RWPE1 (cell line): ENCODE measurements around the gene ITPKA.
A peak's percentile ranks its signal among the peaks of the same experiment; 100 is the strongest.
"Not testable (repeated sequence)": the region's sequence is repeated elsewhere in the genome, so short reads cannot be mapped to it uniquely, and the experiment has no call there.

Experiments used
- CTCF ChIA-PET: fragments of 350-600 bp; sonication (Branson Sonifier 250); formaldehyde crosslinking; extraction: SDS; loops from one replicate; lab custom pipeline; 2021; lab: Yijun Ruan, JAX
- POLR2A ChIA-PET: fragments of 400-600 bp; formaldehyde crosslinking; extraction: SDS; loops from one replicate; lab custom pipeline; 2020; ENCODE audit warnings: antibody characterized with exemption; ENCODE audit not compliant: low non-redundant PET; lab: Yijun Ruan, JAX
- DNase-seq: peaks from one replicate; pipeline ENCODE4 v3.0.0; 2012; ENCODE audit warnings: low spot score
- H3K27ac ChIP-seq: fragments of 450-650 bp; 2 replicates; pipeline ENCODE4 v1.5.1; 2017
- CTCF ChIP-seq: fragments of 450-650 bp; conservative IDR thresholded peaks from 2 replicates; pipeline ENCODE4 v1.5.1; 2017; ENCODE audit warnings: low read depth, mild to moderate bottlenecking

The ITPKA gene

DNA sequence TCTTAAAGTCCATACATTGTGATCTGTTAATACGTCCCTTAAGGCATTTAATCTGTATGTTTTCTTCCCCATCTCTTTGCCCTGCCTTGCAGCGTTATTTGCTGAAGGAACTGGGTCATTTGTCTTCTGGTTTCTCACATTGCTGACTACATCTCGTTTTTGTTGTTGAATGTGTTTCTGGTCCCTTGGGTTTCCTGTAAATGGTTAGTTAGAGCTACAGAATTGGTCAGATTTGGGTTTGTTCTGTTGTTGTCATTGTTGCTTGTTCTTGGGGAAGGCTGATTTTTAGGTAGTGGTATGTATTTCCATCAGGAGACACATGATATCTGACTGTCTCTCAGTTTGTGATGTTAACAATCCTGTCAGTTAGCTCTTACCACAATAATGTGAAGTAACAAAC lies 27.0 kb upstream of the ITPKA start:
- TF ChIP-seq CTCF: no peak
- ChIA-PET CTCF (interaction anchor here (0.8 to 1.9 kb wide), 8 partner anchors 9 to 119 kb away, joined by 3 to 18 read pairs (median 7); no protein-coding TSS in a partner anchor), POLR2A (no interaction called here)
- DNase-seq: no peak
- H3K27ac ChIP-seq: no peak overlapping the region

DNA sequence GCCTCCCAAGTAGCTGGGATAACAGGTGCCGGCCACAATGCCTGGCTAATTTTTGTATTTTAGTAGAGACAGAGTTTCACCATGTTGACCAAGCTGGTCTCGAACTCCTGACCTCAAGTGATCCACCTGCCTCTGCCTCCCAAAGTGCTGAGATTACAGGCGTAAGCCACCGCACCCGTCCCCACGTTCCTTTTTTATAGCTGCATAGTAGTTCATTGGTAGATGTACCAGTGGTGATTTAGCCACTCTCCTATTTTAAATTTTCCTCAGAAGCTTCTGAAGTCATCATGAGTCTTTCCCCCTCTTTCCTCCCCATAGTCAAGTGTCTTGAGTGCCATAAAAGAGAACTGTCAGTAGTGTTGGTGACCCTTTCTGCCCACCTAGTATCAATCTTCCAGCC lies 24.0 kb upstream of the ITPKA start:
- CTCF ChIA-PET: interaction anchor here (0.6 kb wide), 2 partner anchors 15 to 116 kb away, joined by 3 read pairs; no protein-coding TSS in a partner anchor
- H3K27ac ChIP-seq, POLR2A ChIA-PET, DNase-seq: not testable (repeated sequence)

DNA sequence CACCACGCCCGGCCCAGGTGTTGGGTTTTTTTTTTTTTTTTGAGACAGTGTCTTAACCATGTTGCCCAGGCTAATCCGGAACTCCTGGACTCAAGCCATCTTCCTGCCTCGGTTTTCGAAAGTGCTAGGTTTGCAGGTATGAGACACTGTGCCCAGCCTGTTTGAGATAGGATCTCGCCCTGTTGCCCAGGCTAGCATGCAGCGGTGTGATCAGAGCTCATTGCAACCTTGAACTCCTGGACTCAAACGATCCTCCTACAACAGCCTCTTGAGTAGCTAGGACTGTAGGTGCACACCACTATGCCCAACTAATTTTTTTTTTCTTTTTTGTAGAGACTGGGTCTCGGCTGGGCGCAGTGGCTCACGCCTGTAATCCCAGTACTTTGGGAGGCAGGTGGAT lies 20.3 kb upstream of the ITPKA start:
- CTCF ChIA-PET: interaction anchor here (4.0 kb wide), 1 partner anchor 8 kb away, joined by 18 read pairs; no protein-coding TSS in a partner anchor
- POLR2A ChIA-PET: no interaction called here

GRCh38 chr15:41474436-41474835 lies 19.2 kb upstream of the ITPKA start:
- DNase-seq: no peak
- TF ChIP-seq CTCF: no peak
- ChIA-PET CTCF (interaction anchor here (4.0 kb wide), 1 partner anchor 9 kb away, joined by 18 read pairs; no protein-coding TSS in a partner anchor), POLR2A (no interaction called here)
- H3K27ac ChIP-seq: no peak overlapping the region

More for the DNA sequence above, 20.3 kb upstream of the ITPKA start:
- DNase-seq: no peak
- H3K27ac ChIP-seq: no peak overlapping the region
- TF ChIP-seq CTCF: no peak

GRCh38 chr15:41474941-41475340 lies 18.7 kb upstream of the ITPKA start:
- no peak for DNase-seq
- no peak overlapping the region for H3K27ac ChIP-seq
- ChIA-PET CTCF (interaction anchor here (4.0 kb wide), 1 partner anchor 9 kb away, joined by 18 read pairs; no protein-coding TSS in a partner anchor), POLR2A (no interaction called here)
- TF ChIP-seq CTCF: no peak

GRCh38 chr15:41476416-41477048 lies 17.1 kb upstream of the ITPKA start:
- H3K27ac ChIP-seq: peak overlapping the region; percentile 57; the same call in 1 of the 2 replicates
- POLR2A ChIA-PET: no interaction called here
- no peak for TF ChIP-seq CTCF
- CTCF ChIA-PET: interaction anchor here (0.5 to 4.0 kb wide), 3 partner anchors 8 to 95 kb away, joined by 3 to 18 read pairs (median 4); no protein-coding TSS in a partner anchor
- no peak for DNase-seq
